GM23248 (cell line): ENCODE results near the gene SH2D3C.

Experiments
- EZH2 ChIP-seq: fragments of 200-600 bp; sonication (generic); IDR thresholded peaks from 2 replicates; pipeline ENCODE4 v1.6.1; 2018; ENCODE audit warnings: antibody characterized with exemption, mild to moderate bottlenecking; ENCODE audit not compliant: insufficient read depth, poor library complexity, severe bottlenecking
- EZH2phosphoT487 ChIP-seq: fragments of 200-600 bp; sonication (generic); IDR thresholded peaks from 2 replicates; pipeline ENCODE4 v1.6.1; 2018; ENCODE audit warnings: antibody characterized with exemption, moderate library complexity, mild to moderate bottlenecking, low read depth; ENCODE audit not compliant: insufficient read depth

GRCh38 chr9:127711831-127712274, 66.6 kb downstream of the SH2D3C start:
- TF ChIP-seq EZH2phosphoT487 (no peak), EZH2 (no peak)
